ENCODE data around the gene ELL.

GRCh38 chr19:18436671-18437490, 85.0 kb downstream of the ELL start:
- TF ChIP-seq, protein P1, sequence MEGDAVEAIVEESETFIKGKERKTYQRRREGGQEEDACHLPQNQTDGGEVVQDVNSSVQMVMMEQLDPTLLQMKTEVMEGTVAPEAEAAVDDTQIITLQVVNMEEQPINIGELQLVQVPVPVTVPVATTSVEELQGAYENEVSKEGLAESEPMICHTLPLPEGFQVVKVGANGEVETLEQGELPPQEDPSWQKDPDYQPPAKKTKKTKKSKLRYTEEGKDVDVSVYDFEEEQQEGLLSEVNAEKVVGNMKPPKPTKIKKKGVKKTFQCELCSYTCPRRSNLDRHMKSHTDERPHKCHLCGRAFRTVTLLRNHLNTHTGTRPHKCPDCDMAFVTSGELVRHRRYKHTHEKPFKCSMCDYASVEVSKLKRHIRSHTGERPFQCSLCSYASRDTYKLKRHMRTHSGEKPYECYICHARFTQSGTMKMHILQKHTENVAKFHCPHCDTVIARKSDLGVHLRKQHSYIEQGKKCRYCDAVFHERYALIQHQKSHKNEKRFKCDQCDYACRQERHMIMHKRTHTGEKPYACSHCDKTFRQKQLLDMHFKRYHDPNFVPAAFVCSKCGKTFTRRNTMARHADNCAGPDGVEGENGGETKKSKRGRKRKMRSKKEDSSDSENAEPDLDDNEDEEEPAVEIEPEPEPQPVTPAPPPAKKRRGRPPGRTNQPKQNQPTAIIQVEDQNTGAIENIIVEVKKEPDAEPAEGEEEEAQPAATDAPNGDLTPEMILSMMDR (IDR thresholded peaks at IDR 0.05 in 2 of 3, conservative IDR thresholded peaks at IDR 0.05 in 1 of 3; ENCODE audit: borderline replicate concordance in 1 of 3, insufficient read depth in 1 of 3, low read depth in 2 of 3, low read length in 2 of 3), result no peak
- TF ChIP-seq RAD21 (IDR thresholded peaks at IDR 0.05; ENCODE audit: low read depth), result no peak
- peak; percentile 60 for TF ChIP-seq POLR2AphosphoS5 (IDR thresholded peaks at IDR 0.05; ENCODE audit: low read depth, low read length)
- TF ChIP-seq EZH2 (IDR thresholded peaks at IDR 0.05), result no peak
- TF ChIP-seq POLR2A (IDR thresholded peaks at IDR 0.05; ENCODE audit: borderline replicate concordance, extremely low read depth, insufficient read depth, insufficient read length), result no peak
